B cell (primary cell): ENCODE measurements around the gene PRKAG2. TPM values are rescaled to one million over a fixed set of nuclear protein-coding genes. Genes with fewer than 3 reads are reported as not detected.
"Not testable (repeated sequence)": the region's sequence is repeated elsewhere in the genome, so short reads cannot be mapped to it uniquely, and the experiment has no call there.

Experiments used
- ATAC-seq: fragments of 200-7000 bp; cut with Tn5 transposase; one replicate; pipeline ENCODE4 v1.10.0; 2021; ENCODE audit warnings: low read depth, mild to moderate bottlenecking, moderate number of reproducible peaks, moderate library complexity
- CTCF ChIA-PET: fragments of 350-600 bp; sonication (Branson Sonifier 250); formaldehyde crosslinking; loops from one replicate; lab custom pipeline; 2021; ENCODE audit warnings: antibody characterized with exemption, inconsistent platforms; lab: Charles Lee
- POLR2A ChIA-PET: fragments of 350-600 bp; sonication (Branson Sonifier 250); formaldehyde crosslinking; loops from one replicate; lab custom pipeline; 2021; ENCODE audit warnings: antibody characterized with exemption; lab: Charles Lee
- DNase-seq: peaks from one replicate; pipeline ENCODE4 v3.0.0; 2013
- H2AFZ ChIP-seq: 2 replicates; pipeline ENCODE4 v1.6.1; 2012; ENCODE audit warnings: mild to moderate bottlenecking, low read depth, low read length; ENCODE audit not compliant: insufficient read depth, poor library complexity, severe bottlenecking
- H3K27ac ChIP-seq, 2 donors: 1 replicate in 1 of 2; 2 replicates in 1 of 2; pipeline ENCODE4 v1.5.1; 2012 to 2013; ENCODE audit warnings: low read length in 2 of 2, mild to moderate bottlenecking in 2 of 2, moderate library complexity in 1 of 2
- H3K27me3 ChIP-seq, 4 experiments: fragments of 200-600 bp in 1 of 4; sonication (generic) in 1 of 4; replicated peaks in 1 of 4; 1 replicate in 2 of 4; 2 replicates in 2 of 4; pipeline versions ENCODE4 v1.6.1 to v1.7.0; 2013 to 2016; ENCODE audit warnings: low read length in 3 of 4, mild to moderate bottlenecking in 2 of 4, mixed read lengths in 1 of 4, moderate library complexity in 1 of 4; ENCODE audit not compliant: insufficient read depth in 4 of 4, control insufficient read depth in 3 of 4; ENCODE audit errors: control extremely low read depth in 1 of 4
- H3K36me3 ChIP-seq, 2 experiments: replicated peaks in 1 of 2; 1 replicate in 1 of 2; 2 replicates in 1 of 2; pipeline versions ENCODE4 v1.6.1 to v1.7.1; 2013; ENCODE audit warnings: low read length in 1 of 2; ENCODE audit not compliant: insufficient read depth in 2 of 2, control insufficient read depth in 1 of 2; ENCODE audit errors: control extremely low read depth in 1 of 2, extremely low read depth in 1 of 2
- H3K4me1 ChIP-seq, 2 donors: fragments of 200-600 bp in 1 of 2; sonication (generic) in 1 of 2; 1 replicate in 1 of 2; 2 replicates in 1 of 2; pipeline versions ENCODE4 v1.5.1 to v1.6.1; 2013 to 2017; ENCODE audit warnings: low read length in 2 of 2; ENCODE audit not compliant: control insufficient read depth in 2 of 2, insufficient read depth in 2 of 2
- H3K4me2 ChIP-seq: replicated peaks from 2 replicates; pipeline ENCODE3; 2012; ENCODE audit warnings: mild to moderate bottlenecking, low read depth, low read length; ENCODE audit not compliant: poor library complexity, severe bottlenecking
- H3K4me3 ChIP-seq, 5 experiments: fragments of 200-600 bp in 1 of 5; sonication (generic) in 1 of 5; 1 replicate in 3 of 5; 2 replicates in 2 of 5; pipeline versions ENCODE4 v1.5.1 to v1.7.0; 2011 to 2016; ENCODE audit warnings: low read length in 4 of 5, mild to moderate bottlenecking in 4 of 5, low read depth in 2 of 5, control low read depth in 1 of 5, moderate library complexity in 1 of 5; ENCODE audit not compliant: insufficient read depth in 1 of 5; ENCODE audit errors: control extremely low read depth in 1 of 5, extremely low read depth in 1 of 5
- H3K79me2 ChIP-seq: fragments of 200-600 bp; sonication (generic); one replicate; pipeline ENCODE4 v1.6.0; 2016; ENCODE audit warnings: low read length; ENCODE audit not compliant: control insufficient read depth, insufficient read depth
- H3K9ac ChIP-seq: fragments of 200-600 bp; sonication (generic); 2 replicates; pipeline ENCODE4 v1.6.1; 2017; ENCODE audit warnings: mild to moderate bottlenecking, low read length, moderate library complexity
- H3K9me3 ChIP-seq, 3 donors: one replicate each; pipeline versions ENCODE4 v1.6.1 to v1.7.1; 2013; ENCODE audit warnings: low read length in 2 of 3; ENCODE audit not compliant: control insufficient read depth in 2 of 3, insufficient read depth in 1 of 3; ENCODE audit errors: control extremely low read depth in 1 of 3
- H4K20me1 ChIP-seq: 2 replicates; pipeline ENCODE4 v1.6.0; 2012; ENCODE audit warnings: mild to moderate bottlenecking, low read length; ENCODE audit not compliant: insufficient read depth, control insufficient read depth, poor library complexity, severe bottlenecking
- H3K27ac Mint-ChIP-seq: one replicate; pipeline ENCODE4 v1.8.0; 2021; ENCODE audit warnings: mixed read lengths
- H3K27me3 Mint-ChIP-seq: one replicate; pipeline ENCODE4 v1.8.0; 2021; ENCODE audit warnings: mixed read lengths
- H3K4me1 Mint-ChIP-seq: one replicate; pipeline ENCODE4 v1.8.0; 2021; ENCODE audit warnings: mixed read lengths
- H3K4me3 Mint-ChIP-seq: one replicate; pipeline ENCODE4 v1.8.0; 2021; ENCODE audit warnings: mixed read lengths
- H3K9me3 Mint-ChIP-seq: one replicate; pipeline ENCODE4 v1.8.0; 2022; ENCODE audit warnings: mixed read lengths; ENCODE audit not compliant: insufficient read depth
- CTCF ChIP-seq: fragments of 200-600 bp; IDR thresholded peaks from one replicate; pipeline ENCODE4 v1.8.0; 2022; ENCODE audit warnings: antibody characterized with exemption, mild to moderate bottlenecking
- EZH2 ChIP-seq: IDR thresholded peaks from 2 replicates; pipeline ENCODE4 v1.6.1; 2012; ENCODE audit warnings: borderline replicate concordance, low read depth, mild to moderate bottlenecking, moderate library complexity, low read length; ENCODE audit not compliant: insufficient read depth, poor library complexity, severe bottlenecking
- whole genome bisulfite sequencing: methylation state at CpG from one replicate; pipeline ENCODE4 v1.1.5; 2013; ENCODE audit warnings: missing lambda C conversion rate; ENCODE audit not compliant: insufficient coverage; 5-methylcytosine and 5-hydroxymethylcytosine counted together
- intact Hi-C: fragments of 100-400 bp; cut with micrococcal nuclease; formaldehyde crosslinking; loops from one replicate; pipeline ENCODE4 v1.10.0; 2022
- polyA plus RNA-seq: library from polyadenylated mRNA; depleted of rRNA; stranded (reverse); fragments of >200 nt; gene quantifications from 2 replicates; pipeline ENCODE4 v1.2.3, GENCODE V29; 2012
- total RNA-seq, 2 donors: library from RNA; stranded (reverse); fragments of 120-200 nt in 1 of 2; gene quantifications; 1 replicate in 1 of 2; 2 replicates in 1 of 2; pipeline versions ENCODE4 v1.2.3 to v1.2.4, GENCODE V29; 2013 to 2022

Gene PRKAG2
- total and polyA plus RNA-seq, 2 donors (not counting 1 experiment from before 2014, with no cell fraction given) = 22.1 to 56.3 TPM

- peaks cover 0 to 5% (median 0%) of the 10 kb centered on the region in 4 experiments for H3K27me3 ChIP-seq
- Mint-ChIP-seq H3K4me3 (no peak overlapping the region), H3K27me3 (peaks cover 34% of the 10 kb centered on the region), H3K4me1 (no peaks in the 10 kb centered on the region), H3K27ac (no peak overlapping the region), H3K9me3 (peaks cover 5% of the 10 kb centered on the region)
- ATAC-seq = no peak
- 55% methylated on average over 7 of the region's 10 CpGs for WGBS
- H3K4me2 ChIP-seq = no peak overlapping the region
- H3K79me2 ChIP-seq = no peaks in the 10 kb centered on the region
- no peak overlapping the region for H3K4me3 ChIP-seq
- no peak for TF ChIP-seq EZH2
- TF ChIP-seq CTCF = no peak
- H4K20me1 ChIP-seq = no peaks in the 10 kb centered on the region
- DNase-seq = no peak
- H3K4me1 ChIP-seq = no peaks in the 10 kb centered on the region
- POLR2A ChIA-PET = no interaction called here
- H3K36me3 ChIP-seq = no peaks in the 10 kb centered on the region
- CTCF ChIA-PET = interaction anchor here (1.0 kb wide), 1 partner anchor 10 kb away, joined by 3 read pairs; no protein-coding TSS in a partner anchor
- no peak overlapping the region for H2AFZ ChIP-seq
- H3K27ac ChIP-seq = no peak overlapping the region
- intact Hi-C loops = no loop called here
- H3K9ac ChIP-seq = no peak overlapping the region
- H3K9me3 ChIP-seq = peaks cover 0 to 8% (median 7%) of the 10 kb centered on the region in 3 donors
These were observed 41.0 kb upstream of the PRKAG2 start for GRCh38 chr7:151917791-151918509.

- ATAC-seq (no peak), DNase-seq (no peak)
- POLR2A ChIA-PET = no interaction called here
- no peaks in the 10 kb centered on the region for H3K79me2 ChIP-seq
- TF ChIP-seq CTCF (no peak), EZH2 (no peak)
- H3K4me3 ChIP-seq = no peak overlapping the region
- H3K9me3 Mint-ChIP-seq = peaks cover 5% of the 10 kb centered on the region
- H3K9me3 ChIP-seq = peaks cover 0 to 8% (median 7%) of the 10 kb centered on the region in 3 donors
- no peak overlapping the region for H3K4me2 ChIP-seq
- peaks cover 22% of the 10 kb centered on the region for H3K27me3 Mint-ChIP-seq
- no peak overlapping the region for H3K4me3 Mint-ChIP-seq
- H2AFZ ChIP-seq = no peak overlapping the region
- H3K36me3 ChIP-seq = no peaks in the 10 kb centered on the region
- no peak overlapping the region for H3K27ac Mint-ChIP-seq
- no peaks in the 10 kb centered on the region for H3K4me1 ChIP-seq
- WGBS = no CpG with 5 or more reads among the region's 1 CpG
- H3K9ac ChIP-seq = no peak overlapping the region
- H3K27me3 ChIP-seq = peaks cover 0 to 5% (median 0%) of the 10 kb centered on the region in 4 experiments
- CTCF ChIA-PET = no interaction called here
- H3K4me1 Mint-ChIP-seq = no peaks in the 10 kb centered on the region
- no peak overlapping the region for H3K27ac ChIP-seq
- intact Hi-C loops = no loop called here
- H4K20me1 ChIP-seq = no peaks in the 10 kb centered on the region
These were observed 37.1 kb upstream of the PRKAG2 start for GRCh38 chr7:151914051-151914450.

GRCh38 chr7:151910655-151911054 is 33.7 kb upstream of the PRKAG2 start:
- H3K36me3 ChIP-seq, H3K27me3 ChIP-seq, H3K27ac Mint-ChIP-seq, CTCF ChIA-PET, H3K9me3 Mint-ChIP-seq, ATAC-seq, H3K4me2 ChIP-seq, H3K9ac ChIP-seq, POLR2A ChIA-PET, H3K27ac ChIP-seq, H3K79me2 ChIP-seq, intact Hi-C loops, DNase-seq, H3K4me3 Mint-ChIP-seq, H3K4me3 ChIP-seq, H2AFZ ChIP-seq, H3K9me3 ChIP-seq, H3K4me1 Mint-ChIP-seq, H4K20me1 ChIP-seq, H3K4me1 ChIP-seq: not testable (repeated sequence)
- no CpG with 5 or more reads among the region's 3 CpGs for WGBS
- peaks cover 25% of the 10 kb centered on the region for H3K27me3 Mint-ChIP-seq
